Measurements from ENCODE around the gene ZNF841.
"Not testable (repeated sequence)": the region's sequence is repeated elsewhere in the genome, so short reads cannot be mapped to it uniquely, and the experiment has no call there.

Gene ZNF841

DNA sequence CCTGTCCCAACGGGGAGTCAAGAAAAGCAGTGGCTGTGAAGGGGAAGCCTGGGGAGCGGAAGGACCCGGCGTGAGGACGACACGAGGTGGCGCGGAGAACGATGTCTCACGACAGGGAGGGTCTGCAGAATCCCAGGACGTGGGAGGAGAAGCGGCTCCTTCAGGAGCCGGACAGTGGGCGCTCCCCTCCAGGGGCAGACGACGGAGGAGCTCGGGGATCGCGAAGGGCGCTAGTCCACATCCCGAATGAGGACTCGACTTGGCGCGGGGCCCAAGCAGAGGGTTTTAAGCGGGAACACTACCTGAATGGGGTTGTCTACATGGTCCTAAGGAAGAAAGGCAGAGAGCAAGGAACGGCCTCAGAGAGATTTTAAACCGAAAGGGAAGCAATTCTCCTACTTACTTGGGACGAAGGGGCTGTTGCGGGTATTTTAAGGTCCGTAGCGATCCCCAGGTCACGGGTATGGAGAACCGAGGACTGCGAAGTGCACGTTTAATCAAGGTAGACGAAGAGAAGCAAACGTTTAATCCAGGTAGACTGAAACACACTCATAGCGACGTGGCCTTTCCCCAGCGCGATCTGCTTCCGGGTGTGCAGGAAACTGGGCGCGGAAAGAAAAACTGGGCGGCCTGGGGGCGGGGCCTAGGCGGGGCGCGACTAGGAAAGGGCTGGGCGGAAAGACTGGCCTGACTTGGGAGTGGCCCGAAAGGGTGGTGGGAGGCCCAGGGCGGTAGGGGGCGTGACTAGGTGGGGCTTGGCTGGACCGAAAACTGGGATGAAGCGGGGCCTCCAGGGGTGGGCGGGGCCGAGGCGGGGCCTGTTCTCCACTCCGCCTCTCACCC lies at the start of gene ZNF841:
ZNF841 (minus strand) TSS at position 594 of the 843 bp plus-strand sequence. CDS start 10,964 bp downstream, outside the sequence.
- peak; percentile 93 for DNase-seq

DNA sequence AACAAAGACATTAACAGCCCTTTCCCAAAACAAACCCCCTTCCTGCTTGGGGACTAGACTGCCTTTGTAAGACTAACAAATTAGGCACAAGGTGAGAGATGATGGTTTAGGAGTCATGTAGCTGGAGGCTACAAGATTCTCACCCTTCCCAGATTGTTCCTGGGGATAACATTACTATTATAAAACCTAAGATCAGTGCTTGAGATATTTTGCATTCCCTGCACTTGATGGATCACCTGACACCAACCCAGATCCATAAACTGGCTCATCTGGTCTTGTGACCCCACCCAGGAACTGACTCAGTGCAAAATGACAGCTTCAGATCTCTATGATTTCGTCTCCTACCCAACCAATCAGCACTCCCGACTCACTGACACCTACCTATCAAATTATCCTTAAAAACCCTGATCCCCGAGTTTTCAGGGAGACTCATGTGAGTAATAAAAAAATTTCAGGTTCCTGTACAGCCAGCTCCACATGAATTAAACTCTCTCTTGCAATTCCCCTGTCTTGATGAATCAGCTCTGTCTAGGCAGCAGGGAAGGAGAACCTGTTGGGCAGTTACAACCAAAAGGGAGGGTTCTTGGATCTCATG lies 46.5 kb upstream of the ZNF841 start:
- no peak for DNase-seq

DNA sequence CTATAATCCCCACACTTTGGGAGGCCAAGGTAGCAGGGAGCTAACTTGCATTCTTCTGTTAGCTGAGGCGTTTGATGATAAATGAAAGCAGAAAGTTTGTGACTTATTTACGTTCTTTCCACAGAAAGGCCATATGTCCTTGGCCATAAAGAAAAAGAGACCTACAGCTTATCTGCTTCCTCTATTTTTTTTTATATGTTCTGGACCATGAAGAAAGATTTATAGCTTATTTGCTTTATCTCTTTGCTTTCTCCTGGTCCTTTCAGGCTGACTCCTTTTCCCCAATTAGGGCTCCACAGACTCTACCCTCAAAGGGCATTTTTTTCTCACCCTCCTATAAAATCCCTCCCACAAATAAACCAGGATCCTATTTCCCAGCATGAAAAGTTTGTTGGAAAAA lies 45.6 kb upstream of the ZNF841 start:
- no peak for DNase-seq

DNA sequence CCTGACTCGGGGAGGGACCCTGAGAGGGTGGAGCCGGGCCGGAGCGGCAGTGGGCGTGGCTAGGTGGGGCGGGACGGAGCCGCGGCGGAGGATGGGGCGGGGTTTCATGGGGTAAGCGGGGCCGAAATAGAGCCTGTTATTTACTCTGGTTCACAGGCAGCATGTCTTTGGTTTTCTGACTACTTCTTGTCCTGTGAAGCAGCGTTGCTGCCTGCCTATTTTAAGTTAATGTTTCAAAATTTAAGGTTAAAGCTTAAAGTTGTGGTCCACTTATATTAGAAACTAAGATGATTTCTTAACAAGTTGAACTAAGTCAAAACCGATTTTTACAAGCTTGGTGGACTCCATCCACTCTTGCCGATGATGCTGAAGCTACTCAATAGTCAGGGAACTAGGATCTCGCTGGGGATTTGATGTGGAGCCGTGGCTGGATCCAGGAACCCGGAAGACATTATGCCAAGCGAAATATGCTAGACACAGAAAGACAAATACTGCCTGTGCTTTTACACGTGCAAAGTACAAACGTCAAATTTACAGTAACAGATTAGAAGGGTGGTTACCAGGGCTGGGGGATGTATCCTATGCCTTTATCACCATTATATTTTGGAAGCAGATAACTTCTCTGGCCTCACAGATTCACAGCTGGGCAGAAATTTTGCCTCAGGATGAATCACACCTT lies 44.6 kb upstream of the ZNF841 start:
- DNase-seq = no peak

DNA sequence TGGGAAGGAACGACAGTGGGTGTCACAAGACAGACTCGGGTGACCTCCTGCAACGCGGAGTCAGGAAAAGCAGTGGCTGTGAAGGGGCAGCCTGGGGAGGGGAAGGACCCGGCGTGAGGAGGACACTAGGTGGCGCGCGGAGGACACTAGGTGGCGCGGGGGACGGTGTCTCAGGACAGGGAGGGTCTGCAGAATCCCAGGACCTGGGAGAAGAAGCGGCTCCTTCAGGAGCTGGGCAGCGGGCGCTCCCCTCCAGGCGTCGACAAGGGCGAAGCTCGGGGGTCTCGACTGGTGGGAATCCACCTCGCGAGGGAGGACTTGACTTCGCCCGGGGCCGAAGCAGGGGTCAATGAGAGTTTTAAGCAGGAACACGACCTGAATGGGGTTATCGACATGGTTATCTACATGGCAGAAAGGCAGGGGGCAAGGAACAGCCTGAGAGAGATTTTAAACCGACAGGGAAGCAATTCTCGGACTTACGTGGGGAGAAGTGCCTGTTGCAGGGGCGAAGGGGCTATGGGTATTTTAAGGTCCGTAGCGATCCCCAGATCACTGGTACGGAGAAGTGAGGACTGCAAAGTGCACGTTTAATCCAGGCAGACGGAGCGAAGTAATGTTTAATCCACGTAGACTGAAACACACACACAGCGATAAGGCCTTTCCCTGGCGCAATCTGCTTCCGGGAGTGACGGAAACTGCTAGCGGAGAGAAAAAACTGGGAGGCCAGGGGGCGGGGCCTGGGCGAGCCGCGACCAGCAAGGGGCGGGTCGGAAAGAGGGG lies 43.9 kb upstream of the ZNF841 start, which contains the start of gene ZNF616:
ZNF616 (minus strand) TSS at position 687 of the 780 bp plus-strand sequence. CDS start 9,426 bp downstream, outside the sequence.
- peak; percentile 97 for DNase-seq

DNA sequence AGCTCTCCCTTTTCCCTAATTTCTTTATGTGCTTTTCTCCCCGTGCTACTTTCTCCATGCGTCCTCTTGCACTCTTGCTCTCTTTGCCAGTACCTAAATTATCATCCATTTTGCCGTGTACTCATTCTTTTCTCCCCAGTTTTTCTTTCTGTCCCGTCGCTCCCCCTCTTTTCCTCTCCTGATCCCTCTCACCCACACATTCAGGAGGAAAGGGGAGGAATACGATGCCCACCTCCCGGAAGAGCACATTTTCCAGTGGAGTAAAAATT lies 43.4 kb upstream of the ZNF841 start:
- no peak for DNase-seq

DNA sequence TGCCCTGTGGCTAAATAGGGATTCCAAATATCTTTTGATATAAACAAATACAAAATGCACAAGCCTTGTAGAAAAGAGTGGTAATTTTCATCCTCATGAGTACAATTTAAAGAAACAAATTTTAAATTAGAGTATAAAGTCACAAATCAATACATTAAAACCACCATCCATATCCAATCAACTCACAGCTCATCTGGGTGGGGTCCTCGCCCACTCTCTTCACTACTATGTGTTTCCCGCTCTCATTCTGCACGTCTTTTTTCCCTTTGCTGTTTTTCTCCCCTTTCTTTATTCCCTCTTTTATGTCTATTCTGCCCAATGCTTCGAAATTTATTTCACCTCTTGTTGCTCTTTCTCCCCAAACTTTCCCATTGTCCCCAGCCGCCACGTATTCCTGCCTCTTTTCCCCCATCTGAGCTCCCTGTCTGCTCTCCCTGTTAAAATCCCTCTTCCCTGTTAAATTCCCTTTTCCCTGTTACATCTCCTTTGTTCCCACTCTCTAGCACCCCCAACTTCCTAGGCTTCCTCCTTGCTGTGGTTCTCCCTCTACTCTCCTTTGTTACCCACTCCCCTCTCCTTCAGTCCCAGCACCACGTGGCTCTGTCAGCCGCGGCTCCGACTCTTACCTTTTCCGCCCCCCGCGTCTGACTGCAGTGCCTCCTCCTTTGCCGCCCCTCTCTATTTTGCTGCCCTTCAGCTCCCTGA lies 42.9 kb upstream of the ZNF841 start:
- DNase-seq = peak; percentile 73

DNA sequence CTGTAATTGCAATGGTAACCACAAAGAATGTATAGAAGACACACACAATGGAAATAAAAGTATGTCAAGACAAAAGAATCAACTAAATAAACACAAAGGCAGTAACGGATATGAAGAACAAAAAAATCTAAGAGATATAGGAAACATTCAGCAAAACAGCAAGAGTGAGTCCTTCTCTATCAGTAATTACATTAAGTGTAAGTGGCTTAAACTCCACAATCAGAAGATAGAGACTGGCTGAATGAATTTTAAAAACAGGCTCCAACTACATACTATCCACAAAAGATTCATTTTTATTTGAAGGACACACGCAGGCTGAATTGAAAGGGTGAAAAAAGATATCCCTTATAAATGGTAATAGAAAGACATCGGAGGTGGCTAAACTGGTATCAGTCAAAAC lies 24.7 kb upstream of the ZNF841 start:
- DNase-seq = no peak

DNA sequence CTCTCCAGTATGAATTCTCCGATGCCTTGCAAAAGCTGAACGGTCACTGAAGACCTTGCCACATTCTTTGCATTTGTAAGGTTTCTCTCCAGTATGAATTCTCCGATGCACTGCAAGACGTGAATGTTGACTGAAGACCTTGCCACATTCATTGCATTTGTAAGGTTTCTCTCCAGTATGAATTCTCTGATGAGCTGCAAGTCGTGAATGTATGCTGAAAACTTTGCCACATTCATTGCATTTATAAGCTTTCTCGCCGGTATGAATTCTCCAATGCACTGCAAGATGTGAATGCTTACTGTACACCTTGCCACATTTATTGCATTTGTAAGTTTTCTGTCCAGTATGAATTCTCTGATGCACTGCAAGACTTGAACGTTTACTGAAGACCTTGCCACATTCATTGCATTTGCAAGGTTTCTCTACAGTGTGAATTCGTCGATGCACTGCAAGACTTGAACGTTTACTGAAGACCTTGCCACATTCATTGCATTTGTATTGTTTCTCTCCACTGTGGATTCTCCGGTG lies 20.0 kb upstream of the ZNF841 start:
- peak; percentile 4 for DNase-seq

DNA sequence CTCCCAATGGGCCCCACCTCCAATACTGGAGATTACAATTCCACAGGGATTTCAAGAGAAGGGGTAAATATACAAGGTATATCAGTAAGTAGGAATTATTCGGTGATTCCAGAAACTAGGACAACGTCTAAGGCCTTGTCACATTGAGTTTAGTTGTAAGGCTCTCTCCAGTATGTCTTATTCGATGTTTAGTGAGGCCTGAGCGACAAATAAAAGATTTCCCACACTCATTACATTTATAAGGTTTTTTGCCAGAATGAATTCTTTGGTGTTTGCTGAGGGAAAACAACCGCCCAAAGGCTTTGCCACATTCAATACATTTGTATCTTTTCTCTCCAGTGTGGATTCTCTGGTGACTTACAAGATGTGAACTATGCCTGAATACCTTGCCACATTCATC lies 19.1 kb upstream of the ZNF841 start:
- no peak for DNase-seq

DNA sequence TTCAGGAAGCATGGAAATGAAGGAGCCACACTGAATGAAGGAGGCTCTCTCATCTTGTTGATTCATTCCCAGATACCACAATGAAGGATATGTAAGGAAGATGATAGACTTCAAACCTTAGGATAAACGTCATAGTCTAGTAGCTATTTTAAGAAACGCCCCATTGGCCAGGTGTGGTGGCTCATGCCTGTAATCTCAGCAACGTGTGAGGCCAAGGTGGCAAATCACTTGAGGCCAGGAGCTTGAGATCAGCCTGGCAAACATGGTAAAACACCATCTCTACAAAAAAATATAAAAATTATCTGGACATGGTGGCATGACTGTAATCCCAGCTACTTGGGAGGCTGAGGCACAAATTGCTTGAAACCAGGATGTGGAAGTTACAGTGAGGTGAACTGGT lies 17.1 kb upstream of the ZNF841 start:
- no peak for DNase-seq

DNA sequence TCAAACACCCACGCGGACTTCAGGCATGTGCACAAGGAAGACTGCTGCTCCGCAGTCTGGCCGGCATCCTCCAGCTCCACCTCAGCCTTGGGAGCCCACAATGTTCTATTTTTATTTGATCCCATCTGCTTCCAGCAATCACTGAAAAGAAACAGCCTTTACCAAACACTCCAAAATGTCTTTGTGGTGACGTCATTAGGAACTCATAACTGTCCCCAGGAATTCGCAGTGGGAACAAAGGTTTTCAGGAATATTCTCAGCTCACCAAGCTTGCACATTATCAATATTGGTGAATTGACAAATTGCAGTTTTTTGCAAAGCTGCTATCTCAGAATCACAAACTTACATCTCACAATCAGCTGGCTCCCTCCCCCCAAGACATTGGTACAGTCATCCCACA lies 15.2 kb upstream of the ZNF841 start:
- no peak for DNase-seq

DNA sequence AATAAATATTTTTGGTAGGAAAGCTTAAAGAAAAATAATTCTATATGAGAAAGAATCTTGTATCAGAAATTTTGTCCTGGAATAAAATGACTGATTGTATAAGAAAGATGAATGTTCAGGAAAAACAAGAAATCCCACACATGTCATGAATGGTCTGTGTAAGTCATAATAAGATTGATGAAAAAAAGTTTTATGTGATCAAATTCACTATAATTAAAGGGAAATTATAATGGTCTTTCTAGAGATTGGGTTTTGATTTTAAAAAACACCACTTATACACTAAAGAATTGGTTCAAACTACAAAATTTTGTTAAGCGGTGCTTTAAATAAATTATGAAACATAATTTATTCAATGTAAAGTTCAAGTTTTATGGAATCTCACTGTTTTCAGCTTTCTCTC lies 7.2 kb upstream of the ZNF841 start:
- no peak for DNase-seq

DNA sequence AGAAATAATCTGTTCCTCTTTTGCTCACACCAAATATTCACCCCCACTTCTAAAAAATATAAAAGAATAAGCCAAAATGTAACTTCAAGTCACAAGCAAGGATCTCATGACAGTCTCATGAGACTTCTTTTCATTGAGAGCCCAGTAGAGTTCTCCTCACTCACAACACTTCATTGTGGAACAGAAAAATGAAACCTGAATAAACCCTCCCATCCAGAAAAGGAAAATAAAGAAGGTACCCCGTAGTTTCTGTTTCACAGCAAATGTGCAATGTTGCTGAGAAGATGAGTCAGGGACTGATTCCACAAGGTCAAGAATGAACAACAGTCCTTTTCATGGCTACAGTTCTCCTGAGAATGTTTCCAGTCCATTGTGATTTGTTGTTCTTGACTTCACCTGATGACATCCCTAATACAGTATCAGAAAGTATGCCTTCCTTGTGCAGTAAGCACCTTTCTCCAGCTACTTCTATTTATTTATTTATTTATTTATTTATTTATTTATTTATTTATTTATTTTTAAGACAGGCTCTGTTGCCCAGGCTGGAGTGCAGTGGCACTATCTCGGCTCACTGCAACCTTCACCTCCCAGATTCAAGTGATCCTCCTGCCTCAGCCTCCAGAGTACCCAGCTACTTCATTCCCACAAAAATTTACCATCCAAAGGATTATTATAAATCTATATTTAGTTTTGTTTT lies 6.4 kb upstream of the ZNF841 start:
- no peak for DNase-seq

DNA sequence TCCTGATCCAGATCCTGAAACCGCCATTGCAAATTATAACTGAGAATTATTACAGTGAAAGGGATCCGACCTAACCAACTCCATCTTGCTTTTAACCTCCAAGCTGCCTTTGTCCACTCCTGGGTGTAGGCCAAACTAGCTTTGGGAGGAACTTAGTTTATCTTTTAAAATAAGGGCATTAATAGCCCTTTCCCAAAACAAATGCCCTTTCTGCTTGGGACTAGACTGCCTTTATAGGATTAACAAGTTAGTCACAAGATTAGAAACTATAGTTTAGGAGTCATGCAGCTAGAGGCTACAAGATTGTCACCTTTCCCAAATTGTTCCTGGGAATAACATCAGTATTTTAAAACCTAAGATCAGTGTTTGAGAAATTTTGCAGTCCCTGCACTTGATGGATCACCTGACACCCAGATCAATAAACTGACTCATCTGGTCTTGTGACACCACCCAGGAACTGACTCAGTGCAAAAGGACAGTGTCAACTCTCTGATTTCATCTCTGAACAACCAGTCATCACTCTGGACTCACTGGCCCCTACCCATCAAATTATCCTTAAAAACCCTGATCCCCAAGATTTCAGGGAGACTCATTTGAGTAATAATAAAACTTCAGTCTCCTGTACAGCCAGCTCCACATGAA lies 4.1 kb upstream of the ZNF841 start:
- no peak for DNase-seq

DNA sequence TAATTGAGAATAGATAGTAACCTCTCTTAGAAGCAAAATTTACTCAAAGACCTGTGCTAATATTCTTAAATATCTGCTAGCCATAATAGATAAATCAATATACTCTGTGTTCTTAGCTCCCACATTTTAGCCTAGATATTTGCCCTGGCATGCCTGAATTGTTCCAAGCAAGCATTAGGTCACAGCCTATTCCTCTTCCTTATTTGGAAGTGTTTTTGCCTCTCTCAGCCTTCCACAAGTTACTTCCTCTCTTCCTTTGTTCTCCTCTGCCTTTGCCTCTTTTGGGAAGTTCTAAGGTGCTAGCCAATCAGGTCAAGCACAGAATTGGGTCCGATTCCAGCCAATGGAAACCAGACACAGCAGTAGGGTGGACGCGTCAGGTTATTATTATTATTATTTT lies 851 bp upstream of the ZNF841 start:
- DNase-seq = not testable (repeated sequence)

DNA sequence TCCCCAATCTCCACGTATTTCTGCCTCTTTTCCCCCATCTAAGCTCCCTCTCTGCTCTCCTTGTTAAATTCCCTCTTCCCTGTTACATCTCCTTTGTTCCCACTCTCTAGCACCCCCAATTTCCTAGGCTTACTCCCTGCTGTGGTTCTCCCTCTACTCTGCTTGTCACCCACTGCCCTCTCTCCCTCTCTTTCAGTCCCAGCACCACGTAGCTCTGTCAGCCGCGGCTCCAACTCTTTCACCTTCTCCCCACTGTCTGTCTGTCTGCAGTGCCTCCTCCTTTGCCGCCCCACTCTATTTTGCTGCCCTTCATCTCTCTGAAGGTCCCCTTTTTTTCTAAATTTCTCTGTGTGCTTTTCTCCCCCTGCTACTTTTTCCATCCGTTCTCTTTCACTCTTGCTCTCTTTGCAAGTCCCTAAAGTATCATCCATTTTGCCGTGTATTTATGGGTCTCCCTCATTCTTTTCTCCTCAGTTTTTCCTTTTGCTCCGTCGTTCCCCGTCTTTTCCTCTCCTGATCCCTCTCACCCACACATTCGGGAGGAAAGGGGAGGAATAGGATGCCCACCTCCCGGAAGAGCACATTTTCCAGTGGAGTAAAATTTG lies 937 bp downstream of the ZNF841 start:
- DNase-seq = peak; percentile 23

DNA sequence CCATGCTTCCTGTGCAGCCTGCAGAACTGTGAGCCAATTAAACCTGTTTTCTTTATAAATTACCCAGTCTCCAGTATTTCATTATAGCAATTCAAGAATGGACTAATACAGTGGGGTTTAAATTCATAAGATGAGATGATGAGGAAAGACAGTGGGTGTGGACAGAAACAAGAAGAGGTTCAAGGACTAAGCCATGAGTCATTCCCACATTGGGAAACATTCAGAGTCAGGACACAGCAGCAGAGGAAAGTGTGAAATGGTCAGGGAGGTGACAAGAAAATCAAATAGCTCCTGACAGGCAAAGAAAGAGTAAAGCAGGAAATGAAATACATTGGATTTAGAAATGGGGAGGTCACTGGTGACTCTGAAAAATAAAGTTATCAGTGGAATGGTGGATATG lies 9.1 kb downstream of the ZNF841 start:
- DNase-seq = no peak

DNA sequence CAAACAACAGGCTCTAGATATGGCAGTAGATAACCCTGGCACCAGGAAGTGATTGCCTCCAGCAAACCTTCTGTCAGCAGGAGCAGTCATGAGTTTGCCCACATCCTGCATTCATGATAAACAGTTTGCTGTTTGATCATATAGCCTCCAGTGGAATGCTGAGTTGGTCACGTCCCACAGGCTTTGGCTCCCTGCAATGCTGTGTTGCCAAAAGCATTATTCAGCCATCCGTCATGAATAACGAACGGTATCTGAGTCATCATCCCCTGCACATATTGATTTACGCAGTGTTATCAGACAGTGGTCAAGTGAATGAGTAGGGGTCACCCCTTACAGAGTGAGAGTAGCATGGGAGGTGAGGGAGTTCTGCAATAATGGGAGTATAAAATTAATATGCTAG lies 25.1 kb downstream of the ZNF841 start:
- no peak for DNase-seq

DNA sequence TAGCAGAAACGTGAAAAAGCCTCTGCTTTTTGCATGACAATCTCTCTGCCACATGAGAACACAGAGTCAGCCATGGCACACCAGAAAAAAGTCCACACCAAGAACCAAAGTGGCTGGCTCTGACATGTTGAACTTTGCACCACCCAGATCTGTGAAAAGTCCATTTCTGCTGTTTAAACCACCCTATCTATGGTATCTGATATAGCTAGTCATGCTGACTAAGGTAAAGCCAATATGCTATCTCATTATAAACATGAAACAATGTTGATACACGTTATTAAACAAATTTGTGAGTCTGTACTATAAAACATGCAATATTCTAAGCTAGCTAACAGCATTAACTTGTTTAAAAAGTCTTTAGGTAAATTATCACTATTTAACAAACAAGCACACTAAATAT lies 25.9 kb downstream of the ZNF841 start:
- DNase-seq = no peak
